ENCODE measurements around the gene SYT13. TPM values are rescaled to one million over a fixed set of nuclear protein-coding genes. Genes with fewer than 3 reads are reported as not detected.
A peak's percentile ranks its signal among the peaks of the same experiment; 100 is the strongest.
"Not testable (repeated sequence)": the region's sequence is repeated elsewhere in the genome, so short reads cannot be mapped to it uniquely, and the experiment has no call there.

Gene SYT13
- total and polyA plus RNA-seq, 8 donors: 2.5 to 30.9 (median 6.6) TPM

DNA sequence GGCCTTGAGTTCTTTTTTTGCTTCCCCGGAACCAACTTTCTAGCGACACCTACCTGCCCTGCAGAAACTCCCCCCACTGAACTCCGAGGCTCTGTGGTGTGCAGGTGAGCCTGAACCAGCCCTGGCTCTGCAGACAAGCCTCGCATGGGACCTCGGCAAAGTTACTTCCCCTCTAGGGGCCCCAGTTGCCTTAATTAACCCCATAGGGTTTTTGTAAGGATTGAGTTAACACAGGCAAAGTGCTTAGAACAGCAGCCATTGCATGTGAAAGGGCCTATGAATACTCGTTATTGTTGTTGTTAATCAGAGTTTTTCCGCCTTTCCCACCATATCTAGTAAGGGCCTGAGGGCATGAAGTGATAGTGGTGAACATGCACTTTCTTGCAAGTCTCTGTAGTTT lies 12.6 kb upstream of the SYT13 start:
- no peak for TF ChIP-seq CTCF (IDR thresholded peaks at IDR 0.05)
- Histone ChIP-seq H3K27me3 (no peaks in the 10 kb centered on the region), H3K4me1 (no peaks in the 10 kb centered on the region), H3K36me3 (no peaks in the 10 kb centered on the region), H3K9me3 (no peaks in the 10 kb centered on the region), H3K4me3 (no peak overlapping the region), H3K27ac (no peak overlapping the region)
- 48 to 54% methylated on average over 7 of the region's 7 CpGs for WGBS, 2 donors
- FAIRE-seq (no peak), DNase-seq (no peak), ATAC-seq (no peak)
- intact Hi-C loops (cut with DNase I): no loop called here

- no peak for TF ChIP-seq CTCF (IDR thresholded peaks at IDR 0.05)
- no peak for FAIRE-seq
- Histone ChIP-seq H3K4me3 (no peak overlapping the region), H3K4me1 (no peaks in the 10 kb centered on the region), H3K9me3 (no peaks in the 10 kb centered on the region), H3K36me3 (no peaks in the 10 kb centered on the region), H3K27ac (no peak overlapping the region), H3K27me3 (no peaks in the 10 kb centered on the region)
- DNase-seq: no peak
- intact Hi-C loops (cut with DNase I): no loop called here
- WGBS, 2 donors: 48 to 68% methylated on average over 3 of the region's 3 CpGs
- ATAC-seq: no peak
Measured at GRCh38 chr11:45296075-45296474, 9.9 kb upstream of the SYT13 start.

- intact Hi-C loops (cut with DNase I): loop anchor here in 1 of 3 donors (5.0 kb wide), 1 partner anchor 187 kb away; no protein-coding TSS in a partner anchor
- FAIRE-seq (no peak), ATAC-seq (no peak)
Measured at GRCh38 chr11:45294499-45294898, 8.4 kb upstream of the SYT13 start.

GRCh38 chr11:45293566-45294192 lies 7.5 kb upstream of the SYT13 start:
- ATAC-seq (peak; percentile 81 to 99 (median 96)), DNase-seq (peak; percentile 67 to 81 (median 73)), FAIRE-seq (peak; percentile 32)
- not testable (repeated sequence) for H3K36me3 ChIP-seq, H3K27ac ChIP-seq, H3K4me3 ChIP-seq, H3K4me1 ChIP-seq, H3K27me3 ChIP-seq, H3K9me3 ChIP-seq
- intact Hi-C loops (cut with DNase I): loop anchor here in 1 of 3 donors (5.0 kb wide), 1 partner anchor 186 kb away; no protein-coding TSS in a partner anchor
- 21 to 22% methylated on average over 11 of the region's 11 CpGs for WGBS, 2 donors
- TF ChIP-seq CTCF (IDR thresholded peaks at IDR 0.05): peak; percentile 37 to 51 (median 48)

More at GRCh38 chr11:45294499-45294898, 8.4 kb upstream of the SYT13 start:
- H3K36me3 ChIP-seq: no peaks in the 10 kb centered on the region
- DNase-seq: no peak
- no peaks in the 10 kb centered on the region for H3K4me1 ChIP-seq
- H3K4me3 ChIP-seq: no peak overlapping the region
- no peaks in the 10 kb centered on the region for H3K27me3 ChIP-seq
- WGBS, 2 donors: 65 to 68% methylated on average over 4 of the region's 4 CpGs
- no peak for TF ChIP-seq CTCF (IDR thresholded peaks at IDR 0.05)
- H3K9me3 ChIP-seq: no peaks in the 10 kb centered on the region
- H3K27ac ChIP-seq: no peak overlapping the region

- Histone ChIP-seq H3K27ac (no peak overlapping the region), H3K36me3 (no peaks in the 10 kb centered on the region), H3K4me3 (no peak overlapping the region), H3K9me3 (no peaks in the 10 kb centered on the region), H3K27me3 (no peaks in the 10 kb centered on the region), H3K4me1 (no peaks in the 10 kb centered on the region)
- no peak for FAIRE-seq
- 88 to 100% methylated on average over 1 of the region's 1 CpG for whole genome bisulfite sequencing, 2 donors
- TF ChIP-seq CTCF (IDR thresholded peaks at IDR 0.05): no peak
- no peak for ATAC-seq
- intact Hi-C loops (cut with DNase I): loop anchor here in 1 of 3 donors (5.0 kb wide), 1 partner anchor 183 kb away; no protein-coding TSS in a partner anchor
- no peak for DNase-seq
Measured at GRCh38 chr11:45290586-45290985, 4.4 kb upstream of the SYT13 start.

Data from pancreas (tissue), 10 donors.